Fibroblast of skin of back (primary cell): Measurements from ENCODE around the gene SCARB2. TPM values are rescaled to one million over a fixed set of nuclear protein-coding genes. Genes with fewer than 3 reads are reported as not detected.
"Not testable (repeated sequence)": the region's sequence is repeated elsewhere in the genome, so short reads cannot be mapped to it uniquely, and the experiment has no call there.

Experiments
- DNase-seq: peaks from one replicate; pipeline ENCODE4 v3.0.0-alpha.2; 2013
- polyA plus RNA-seq, 2 experiments: library from polyadenylated mRNA; unstranded; fragments of 120-200 nt; gene quantifications; one replicate each; pipeline ENCODE4 v1.2.1, GENCODE V29; 2013; ENCODE audit not compliant: insufficient read length in 2 of 2

Gene SCARB2, protein sequence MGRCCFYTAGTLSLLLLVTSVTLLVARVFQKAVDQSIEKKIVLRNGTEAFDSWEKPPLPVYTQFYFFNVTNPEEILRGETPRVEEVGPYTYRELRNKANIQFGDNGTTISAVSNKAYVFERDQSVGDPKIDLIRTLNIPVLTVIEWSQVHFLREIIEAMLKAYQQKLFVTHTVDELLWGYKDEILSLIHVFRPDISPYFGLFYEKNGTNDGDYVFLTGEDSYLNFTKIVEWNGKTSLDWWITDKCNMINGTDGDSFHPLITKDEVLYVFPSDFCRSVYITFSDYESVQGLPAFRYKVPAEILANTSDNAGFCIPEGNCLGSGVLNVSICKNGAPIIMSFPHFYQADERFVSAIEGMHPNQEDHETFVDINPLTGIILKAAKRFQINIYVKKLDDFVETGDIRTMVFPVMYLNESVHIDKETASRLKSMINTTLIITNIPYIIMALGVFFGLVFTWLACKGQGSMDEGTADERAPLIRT
- 123 TPM for polyA plus RNA-seq (2013, experiment 1 of 2; ENCODE audit: insufficient read length)
- 153 TPM for polyA plus RNA-seq (2013, experiment 2 of 2; ENCODE audit: insufficient read length)

DNA sequence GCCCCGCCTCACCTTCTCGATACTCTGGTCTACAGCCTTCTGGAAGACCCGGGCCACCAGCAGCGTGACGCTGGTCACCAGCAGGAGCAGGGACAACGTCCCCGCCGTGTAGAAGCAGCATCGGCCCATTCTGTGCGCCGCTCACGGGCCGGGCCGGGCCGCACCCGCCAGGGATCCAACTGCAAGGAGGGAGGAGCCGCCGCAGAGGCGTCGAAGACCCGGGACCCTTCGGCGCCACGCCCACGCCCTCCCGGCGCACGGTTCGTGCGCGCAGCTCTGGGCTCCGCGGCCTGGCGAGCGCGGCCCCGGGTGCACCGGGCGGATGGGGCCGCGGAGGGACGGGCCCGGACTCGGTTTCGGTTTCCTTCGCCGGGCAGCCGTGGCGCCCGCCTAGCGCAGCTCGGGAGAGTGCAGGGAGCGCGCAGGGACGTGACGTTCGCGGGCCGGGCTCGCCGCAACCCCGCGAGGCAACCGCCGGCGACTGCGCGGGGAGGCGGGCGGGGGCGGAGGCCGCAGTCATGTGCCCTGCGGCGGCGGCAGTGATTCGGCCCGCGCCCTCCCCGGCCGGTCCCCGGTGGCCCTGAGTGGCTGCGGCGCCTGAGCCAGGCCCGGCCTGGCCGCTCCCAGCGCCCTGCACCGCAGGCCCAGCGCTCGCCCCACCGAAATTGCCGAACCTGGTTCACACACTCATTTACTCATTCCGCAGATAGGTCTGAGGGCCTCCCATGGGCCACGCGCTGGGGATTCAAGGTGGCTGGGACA lies at the start of gene SCARB2:
SCARB2 (minus strand) TSS at position 410 of the 762 bp plus-strand sequence; CDS start at position 129, 281 bp downstream.
- peak; percentile 88 for DNase-seq

DNA sequence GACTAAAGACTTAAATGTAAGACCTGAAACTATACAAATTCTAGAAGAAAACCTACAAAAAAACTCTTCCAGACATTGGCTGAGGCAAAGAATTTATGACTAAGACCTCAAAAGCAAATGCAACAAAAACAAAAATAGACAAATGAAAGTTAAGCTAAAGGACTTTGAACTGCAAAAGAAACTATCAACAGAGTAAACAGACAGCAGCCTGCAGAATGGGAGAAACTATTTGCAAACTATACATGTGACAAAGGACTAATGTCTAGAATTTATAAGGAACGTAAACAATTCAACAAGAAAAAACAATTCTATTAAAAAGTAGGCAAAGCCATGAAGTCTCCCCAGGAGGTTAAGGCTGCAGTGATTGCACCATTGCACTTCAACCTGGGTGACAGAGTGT lies 46.9 kb upstream of the SCARB2 start:
- DNase-seq = no peak

GRCh38 chr4:76257824-76258223 lies 44.2 kb upstream of the SCARB2 start:
- no peak for DNase-seq

DNA sequence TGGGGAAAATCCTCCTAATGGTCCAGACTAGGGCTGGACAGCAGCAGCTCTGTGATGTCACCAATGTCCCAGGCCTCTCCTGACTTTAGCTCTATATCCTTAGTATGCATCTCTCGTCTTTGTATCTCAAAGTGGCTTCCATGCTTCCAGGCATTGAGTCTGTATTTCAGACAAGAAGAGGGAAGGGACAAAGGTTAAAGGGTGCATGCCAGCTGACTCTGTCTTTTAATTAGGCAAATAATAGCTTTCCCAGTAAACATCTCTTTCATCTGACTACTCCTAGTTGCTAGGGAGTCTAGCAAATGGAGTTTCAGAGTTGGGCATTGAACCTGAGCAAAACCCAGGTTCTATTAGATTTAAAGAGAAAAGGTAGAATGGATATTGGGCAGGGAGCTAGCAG lies 43.3 kb upstream of the SCARB2 start:
- DNase-seq = no peak

DNA sequence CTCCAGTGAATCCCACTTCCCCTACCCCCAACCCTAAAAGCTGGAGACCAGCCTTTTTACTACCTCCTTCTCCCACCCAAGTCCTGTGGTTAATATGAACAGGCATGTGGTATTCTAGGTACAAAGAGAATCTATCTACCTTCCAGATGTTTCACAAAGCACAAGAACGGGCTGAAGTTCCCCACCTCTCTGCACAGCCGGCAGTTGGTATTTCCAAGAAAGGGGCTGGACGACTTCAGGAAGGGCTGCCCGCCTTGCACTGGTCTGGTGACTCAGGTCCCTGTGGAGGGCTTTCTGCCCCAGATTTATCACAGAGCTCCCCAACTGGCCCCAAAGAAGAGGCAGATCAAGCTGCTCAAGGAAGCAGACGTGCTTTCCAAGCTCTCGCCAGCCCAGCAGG lies 42.4 kb upstream of the SCARB2 start:
- no peak for DNase-seq

DNA sequence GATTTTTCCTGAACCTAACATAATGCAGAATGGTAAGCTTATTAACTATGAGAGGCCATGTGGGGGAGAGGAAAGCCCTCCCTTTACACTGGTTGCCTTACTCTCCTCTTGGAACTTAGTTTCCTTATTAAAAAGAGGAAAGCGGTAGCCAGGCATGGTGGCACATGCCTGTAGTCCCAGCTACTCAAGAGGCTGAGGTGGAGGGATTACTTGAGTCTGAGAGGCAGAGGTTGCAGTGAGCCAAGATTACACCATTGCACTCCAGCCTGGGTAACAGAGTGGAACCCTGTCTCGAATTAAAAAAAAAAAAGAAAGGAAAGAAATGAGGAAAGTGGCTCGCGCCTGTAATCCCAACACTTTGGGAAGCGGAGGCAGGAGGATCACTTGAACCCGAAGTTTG lies 39.9 kb upstream of the SCARB2 start:
- DNase-seq = no peak

DNA sequence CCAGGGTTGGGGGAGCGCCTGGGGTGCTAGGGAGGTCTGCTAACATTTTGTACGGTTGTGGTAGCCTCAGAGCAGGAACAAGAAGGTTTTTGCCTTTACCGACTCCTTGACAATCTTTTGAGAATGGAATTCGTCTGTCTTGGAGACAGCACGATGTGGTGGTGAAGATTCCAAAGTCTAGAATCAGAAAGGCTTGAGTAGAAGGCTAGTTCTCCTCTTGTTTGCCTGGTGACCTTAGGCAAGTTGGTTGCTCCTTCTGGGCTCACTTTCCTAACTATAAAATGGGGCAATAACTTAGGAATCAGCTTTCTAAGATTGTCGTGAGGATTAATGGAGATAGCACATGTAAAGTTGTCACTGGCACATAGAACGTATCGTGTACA lies 38.6 kb upstream of the SCARB2 start:
- no peak for DNase-seq

DNA sequence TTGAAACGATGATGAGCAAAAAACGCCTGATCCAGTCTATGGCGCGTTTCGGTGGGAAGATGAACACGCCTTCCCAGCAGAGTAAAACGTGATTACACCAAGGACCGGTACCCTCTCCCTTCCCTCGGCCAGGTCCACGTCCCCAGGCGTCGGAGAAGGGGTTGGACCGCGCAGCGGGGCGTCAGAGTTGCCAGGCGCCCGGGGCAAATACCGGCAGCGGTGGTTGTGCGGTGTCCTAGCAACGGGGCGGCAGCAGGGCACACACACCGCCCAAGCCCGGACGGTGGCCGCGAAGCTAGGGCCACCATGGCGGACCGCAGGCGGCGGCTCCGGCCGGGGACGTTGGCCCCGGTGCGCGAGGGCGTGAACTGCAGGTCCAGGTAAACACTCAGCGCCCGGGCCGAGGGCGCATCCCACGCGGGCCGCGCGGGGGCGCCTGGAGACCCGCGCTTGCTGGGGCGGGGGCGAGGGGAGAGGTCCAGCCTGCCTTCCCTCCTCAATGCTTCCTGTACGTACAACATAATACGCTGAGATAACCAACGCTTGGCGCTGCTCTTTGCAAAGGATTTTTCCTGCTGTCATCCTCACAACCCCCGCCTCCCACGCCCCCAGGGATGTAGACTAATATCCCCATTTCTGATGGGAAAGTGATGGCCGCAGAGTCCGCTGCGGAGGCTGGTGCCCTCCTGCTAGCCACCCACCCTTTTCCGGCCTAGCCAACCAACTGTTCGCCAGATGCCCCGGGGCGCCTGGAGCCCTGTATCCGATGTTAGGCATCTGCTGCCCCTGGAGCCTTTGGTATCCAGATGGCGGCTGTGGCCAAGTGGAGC lies 38.0 kb upstream of the SCARB2 start, which contains the start of gene FAM47E:
FAM47E (plus strand) TSS at position 281 of the 830 bp plus-strand sequence; CDS start at position 307, 26 bp downstream.
- peak; percentile 55 for DNase-seq

GRCh38 chr4:76250962-76251361 lies 37.3 kb upstream of the SCARB2 start:
- no peak for DNase-seq

- no peak for DNase-seq
Observed at GRCh38 chr4:76246852-76247251, 33.2 kb upstream of the SCARB2 start.

DNA sequence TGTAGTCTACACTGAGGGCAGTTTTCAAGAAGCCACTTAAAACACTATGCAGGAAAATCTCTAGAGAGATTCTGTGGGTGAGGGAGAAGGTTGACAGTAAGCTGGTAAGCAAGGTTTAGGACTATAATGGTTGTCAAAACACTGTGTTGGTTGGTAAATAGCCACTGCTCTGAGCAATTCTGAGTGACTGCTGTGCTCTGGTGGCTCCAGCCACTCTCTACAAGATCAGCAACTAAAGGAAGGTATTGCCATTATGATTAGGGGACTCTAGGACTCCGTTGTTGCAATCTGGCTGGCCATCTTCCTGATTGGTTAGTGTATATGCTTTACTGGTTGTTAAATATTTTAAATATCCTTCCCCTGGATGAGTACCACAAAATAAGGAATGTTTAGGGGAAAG lies 32.4 kb upstream of the SCARB2 start:
- no peak for DNase-seq

- not testable (repeated sequence) for DNase-seq
Observed at GRCh38 chr4:76243877-76244276, 30.3 kb upstream of the SCARB2 start.

GRCh38 chr4:76240236-76240635 lies 26.6 kb upstream of the SCARB2 start:
- no peak for DNase-seq

DNA sequence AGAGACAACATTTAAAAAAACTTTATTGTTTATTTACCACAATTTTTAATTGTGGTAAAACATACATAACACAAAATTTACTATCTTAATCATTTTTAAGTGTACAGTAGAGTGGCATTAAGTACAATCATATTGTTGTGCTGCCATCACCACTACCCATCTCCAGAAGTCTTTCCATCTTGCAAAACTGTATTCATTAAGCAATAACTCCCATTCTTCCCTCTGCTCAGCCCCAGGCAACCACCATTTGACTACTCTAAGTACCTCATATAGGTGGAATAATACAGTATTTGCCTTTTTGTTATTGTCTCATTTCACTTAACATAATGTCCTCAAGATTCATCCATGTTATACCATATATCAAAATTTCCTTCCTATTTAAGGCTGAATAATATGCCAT lies 25.1 kb upstream of the SCARB2 start:
- DNase-seq = no peak

DNA sequence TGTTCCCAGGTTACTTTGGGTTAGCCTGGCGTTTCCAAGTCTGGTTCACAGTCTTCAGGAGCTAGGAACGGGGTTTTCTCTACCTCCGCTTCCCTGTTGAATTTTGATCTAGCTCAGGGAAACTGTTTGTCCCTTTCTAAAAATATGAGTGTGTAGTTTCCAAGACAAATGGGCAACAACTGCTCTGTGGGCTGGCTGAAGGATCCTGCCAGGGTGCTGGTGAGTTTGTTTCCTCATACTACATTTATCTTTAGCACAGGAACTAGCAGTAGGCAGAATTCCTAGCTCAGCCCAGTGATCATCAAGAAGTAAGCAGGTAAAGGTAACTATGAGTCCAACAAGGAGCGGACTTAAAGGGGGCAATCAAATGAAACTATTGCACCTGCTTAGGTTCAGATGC lies 24.6 kb upstream of the SCARB2 start:
- no peak for DNase-seq

DNA sequence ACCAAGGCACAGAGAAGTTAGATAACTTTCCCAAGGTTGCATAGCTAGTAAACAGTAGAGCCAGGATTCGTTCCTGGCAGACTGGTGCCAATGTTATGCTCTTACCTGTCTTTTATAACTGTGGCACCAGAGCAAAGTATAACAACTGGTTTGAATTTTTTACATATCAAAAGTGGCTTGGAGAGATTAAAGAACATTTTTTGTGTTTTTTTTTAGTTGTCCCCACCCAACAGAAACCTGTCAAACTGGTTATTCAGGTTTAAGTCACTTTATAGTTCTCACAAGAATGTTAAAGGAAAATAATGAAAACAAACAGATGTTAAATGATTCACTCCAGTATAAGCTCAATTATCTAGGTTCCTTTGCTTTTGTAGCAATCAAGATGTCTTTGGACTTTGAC lies 22.3 kb upstream of the SCARB2 start:
- no peak for DNase-seq

GRCh38 chr4:76235407-76235806 lies 21.8 kb upstream of the SCARB2 start:
- DNase-seq = no peak

DNA sequence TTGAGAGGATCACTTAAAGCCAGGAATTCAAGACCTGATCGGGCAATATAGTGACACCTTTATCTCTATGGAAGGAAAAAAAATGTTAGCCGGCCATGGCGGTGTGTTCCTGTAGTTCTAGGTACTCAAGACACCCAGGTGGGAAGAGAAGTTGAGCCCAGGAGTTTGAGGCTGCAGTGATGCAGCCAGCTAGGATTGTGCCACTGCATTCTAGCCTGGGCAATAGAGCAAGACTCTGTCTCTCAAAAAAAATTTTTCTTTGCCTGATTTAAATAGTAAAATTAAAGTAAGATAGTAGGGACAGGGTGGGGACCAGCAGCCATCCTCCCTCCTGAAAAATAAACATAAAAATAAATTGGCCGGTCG lies 21.0 kb upstream of the SCARB2 start:
- DNase-seq = no peak

- no peak for DNase-seq
Observed at GRCh38 chr4:76233967-76234678, 20.5 kb upstream of the SCARB2 start.

- DNase-seq = no peak
Observed at GRCh38 chr4:76233529-76233928, 19.9 kb upstream of the SCARB2 start.

GRCh38 chr4:76233083-76233482 lies 19.5 kb upstream of the SCARB2 start:
- DNase-seq = no peak

DNA sequence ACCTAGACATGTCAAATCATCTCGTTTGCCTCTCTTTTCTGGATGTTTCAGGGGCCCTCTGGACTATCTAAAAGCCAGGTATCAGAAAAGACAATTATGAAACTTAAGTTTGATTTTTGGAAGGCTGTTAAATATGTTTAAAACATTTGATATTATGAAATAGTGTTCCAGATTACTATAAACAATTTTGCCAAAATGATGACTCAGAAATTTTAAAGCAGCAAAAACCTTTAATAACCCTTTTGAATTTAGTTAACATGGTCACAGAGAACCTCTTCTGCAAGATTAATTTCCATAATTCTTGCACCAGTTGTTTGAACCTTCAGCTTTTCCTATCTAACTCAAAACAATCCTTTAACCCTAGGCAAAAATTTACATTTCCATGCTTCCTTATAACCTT lies 19.1 kb upstream of the SCARB2 start:
- no peak for DNase-seq
